ENCODE data around the gene KRTAP4-6.
"Not testable (repeated sequence)": the region's sequence is repeated elsewhere in the genome, so short reads cannot be mapped to it uniquely, and the experiment has no call there.

KRTAP4-6 gene

DNA sequence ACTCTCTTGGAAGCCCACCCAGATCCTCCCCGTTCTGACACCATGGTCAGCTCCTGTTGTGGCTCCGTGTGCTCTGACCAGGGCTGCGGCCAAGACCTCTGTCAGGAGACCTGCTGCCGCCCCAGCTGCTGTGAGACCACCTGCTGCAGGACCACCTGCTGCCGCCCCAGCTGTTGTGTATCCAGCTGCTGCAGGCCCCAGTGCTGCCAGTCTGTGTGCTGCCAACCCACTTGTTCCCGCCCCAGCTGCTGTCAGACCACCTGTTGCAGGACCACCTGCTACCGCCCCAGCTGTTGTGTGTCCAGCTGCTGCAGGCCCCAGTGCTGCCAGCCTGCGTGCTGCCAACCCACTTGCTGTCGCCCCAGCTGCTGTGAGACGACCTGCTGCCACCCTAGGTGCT lies 35.0 kb downstream of the KRTAP4-6 start, which contains the start of gene KRTAP4-9:
Gene KRTAP4-9, plus strand, starts transcription at position 43 of the 400 bp plus-strand sequence. Its CDS starts 0 bp downstream, at position 43.
- DNase-seq: not testable (repeated sequence)

- DNase-seq: not testable (repeated sequence)
Observed at GRCh38 chr17:41104386-41105038, 35.8 kb downstream of the KRTAP4-6 start.

DNA sequence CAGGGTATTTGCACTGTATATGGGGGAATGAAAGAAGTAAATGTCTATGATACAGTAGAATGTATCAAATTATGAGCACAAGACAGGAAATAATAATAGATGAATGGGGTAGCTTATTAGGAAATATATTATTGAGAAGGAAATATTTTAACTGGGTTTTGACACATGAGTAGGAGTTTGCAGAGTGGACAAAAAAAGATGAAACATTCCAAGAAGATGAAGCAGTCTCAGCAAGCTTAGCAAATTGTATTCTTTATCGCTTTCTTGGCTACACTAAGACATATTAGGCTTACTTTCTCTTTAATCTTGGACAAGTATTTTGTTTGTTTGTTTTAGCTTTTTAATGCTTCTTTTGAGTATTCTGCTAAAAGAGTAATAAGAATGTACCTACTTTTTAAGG lies 36.4 kb downstream of the KRTAP4-6 start:
- no peak for DNase-seq

GRCh38 chr17:41101586-41102259 lies 38.6 kb downstream of the KRTAP4-6 start, which contains the start of gene KRTAP4-16:
Gene KRTAP4-16, minus strand, starts transcription at chr17:41102209. Its CDS starts 0 bp downstream, at chr17:41102209.
- no peak for DNase-seq

DNA sequence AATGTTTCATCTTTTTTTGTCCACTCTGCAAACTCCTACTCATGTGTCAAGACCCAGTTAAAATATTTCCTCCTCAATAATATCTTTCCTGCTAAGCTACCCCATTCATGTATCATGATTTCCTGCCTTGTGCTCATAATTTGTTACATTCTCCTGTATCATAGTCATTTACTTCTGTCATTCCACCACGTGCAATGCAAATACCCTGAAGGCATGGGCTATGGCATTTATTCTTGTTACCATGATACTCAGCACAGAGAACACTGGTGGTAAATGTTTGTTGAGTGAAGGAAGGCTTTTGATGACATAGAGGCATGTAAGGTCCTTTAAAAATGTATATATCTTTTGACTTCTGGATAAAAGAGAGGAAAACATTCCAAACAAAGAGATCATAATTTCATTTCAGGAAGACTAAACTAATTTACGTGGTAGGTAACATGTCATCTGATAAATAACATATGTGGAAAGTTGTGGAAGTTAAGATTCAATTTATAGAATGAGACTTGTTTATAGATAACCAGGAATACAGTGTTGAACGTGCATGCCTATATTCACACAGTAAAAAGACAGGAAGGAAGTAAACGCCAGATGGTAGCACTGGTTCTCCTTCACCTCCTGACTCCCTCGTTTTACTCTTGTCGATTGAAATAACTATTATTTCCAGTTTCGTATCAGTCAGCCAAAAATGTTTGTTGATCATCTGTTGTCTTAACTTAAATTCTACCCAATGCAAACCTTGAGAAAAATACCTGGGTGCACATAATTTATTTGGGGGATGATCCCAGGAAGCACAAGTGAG lies 40.5 kb downstream of the KRTAP4-6 start:
- DNase-seq: not testable (repeated sequence)

- no peak for DNase-seq
Observed at GRCh38 chr17:41098481-41098880, 41.9 kb downstream of the KRTAP4-6 start.

DNA sequence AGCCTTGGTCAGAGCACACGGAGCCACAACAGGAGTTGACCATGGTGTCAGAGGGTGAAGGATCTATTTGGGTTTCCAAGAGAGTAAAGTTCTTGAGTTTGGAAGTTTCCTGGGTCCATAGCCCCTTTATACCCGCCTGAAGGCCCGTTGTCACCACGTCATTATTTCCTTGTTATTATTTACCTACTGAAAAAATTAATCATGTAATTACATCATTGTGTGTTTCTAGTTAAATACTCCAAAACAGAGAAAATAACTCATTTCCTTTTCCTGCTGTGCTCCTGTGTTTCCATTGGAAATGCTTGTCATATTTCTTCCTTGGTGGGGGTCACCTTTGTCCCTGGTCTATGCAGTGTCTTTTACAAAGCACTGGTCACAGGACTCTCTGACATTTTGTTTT lies 42.3 kb downstream of the KRTAP4-6 start, which contains the start of gene KRTAP4-8:
Gene KRTAP4-8, minus strand, starts transcription at position 101 of the 400 bp plus-strand sequence. Its CDS starts 58 bp downstream, at position 43.
- DNase-seq: no peak

GRCh38 chr17:41096055-41096454 lies 44.3 kb downstream of the KRTAP4-6 start:
- DNase-seq: no peak

Data from C1 segment of cervical spinal cord (tissue), 14 donors.